Subcutaneous abdominal adipose tissue (tissue), 5 donors: ENCODE data around the gene NTM.

Source experiments
- H3K27ac ChIP-seq: one replicate; pipeline ENCODE4 v1.7.0; 2013; ENCODE audit warnings: low read depth, mild to moderate bottlenecking, inconsistent platforms, low read length, moderate library complexity
- H3K27me3 ChIP-seq, 5 donors: one replicate each; pipeline ENCODE4 v1.7.0; 2013; ENCODE audit warnings: low read length in 5 of 5, inconsistent platforms in 1 of 5; ENCODE audit not compliant: control insufficient read depth in 5 of 5, insufficient read depth in 4 of 5
- H3K36me3 ChIP-seq, 5 donors: one replicate each; pipeline ENCODE4 v1.7.0; 2013; ENCODE audit warnings: low read length in 5 of 5; ENCODE audit not compliant: control insufficient read depth in 5 of 5, insufficient read depth in 5 of 5
- H3K4me1 ChIP-seq, 5 donors: one replicate each; pipeline ENCODE4 v1.7.0; 2013; ENCODE audit warnings: low read length in 5 of 5, mild to moderate bottlenecking in 3 of 5, moderate library complexity in 1 of 5; ENCODE audit not compliant: control insufficient read depth in 5 of 5, insufficient read depth in 5 of 5
- H3K4me3 ChIP-seq, 5 donors: one replicate each; pipeline ENCODE4 v1.7.0; 2013; ENCODE audit warnings: low read length in 5 of 5, low read depth in 1 of 5
- H3K9ac ChIP-seq, 5 donors: one replicate each; pipeline ENCODE4 v1.7.0; 2013; ENCODE audit warnings: low read length in 5 of 5, mild to moderate bottlenecking in 4 of 5, moderate library complexity in 3 of 5
- H3K9me3 ChIP-seq, 5 donors: one replicate each; pipeline ENCODE4 v1.7.0; 2013; ENCODE audit warnings: low read length in 5 of 5; ENCODE audit not compliant: control insufficient read depth in 5 of 5
- donor health status: healthy.
- donor health status: healthy.
- donor health status: healthy.
- donor health status: healthy.
- donor health status: healthy.

NTM gene

GRCh38 chr11:132206993-132207392 is 836.6 kb downstream of the NTM start:
- Histone ChIP-seq H3K27ac (no peak overlapping the region), H3K9ac (no peak overlapping the region), H3K4me1 (no peaks in the 10 kb centered on the region), H3K27me3 (no peaks in the 10 kb centered on the region), H3K4me3 (no peak overlapping the region), H3K9me3 (no peaks in the 10 kb centered on the region), H3K36me3 (no peaks in the 10 kb centered on the region)

DNA sequence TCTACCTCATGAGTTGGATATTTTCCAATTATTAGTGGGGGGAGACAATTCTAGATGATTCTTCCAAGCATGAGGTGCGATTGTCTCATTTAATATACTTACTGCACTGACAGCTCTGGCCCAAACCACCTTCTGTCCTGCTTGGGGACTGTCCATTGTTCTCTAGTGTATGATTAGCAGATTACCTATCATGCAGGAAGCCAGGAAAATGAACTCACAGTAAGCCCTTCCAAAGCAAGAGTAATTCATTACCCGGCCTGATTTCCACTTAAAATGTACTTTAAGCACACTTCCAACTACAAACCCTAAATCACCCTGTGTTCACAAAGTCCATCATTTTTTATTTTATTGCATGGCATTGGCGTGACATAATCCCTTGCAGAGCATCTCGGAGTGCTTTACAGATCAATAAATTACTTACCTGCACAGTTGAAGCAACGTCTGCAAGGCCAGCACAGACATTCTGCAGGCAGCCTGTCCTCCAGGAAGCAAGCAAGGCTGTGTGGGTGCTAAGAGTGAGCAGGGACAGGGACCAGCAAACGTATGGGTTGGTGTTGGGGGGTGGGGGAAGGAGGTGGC is 838.2 kb downstream of the NTM start:
- H3K27ac ChIP-seq: no peak overlapping the region
- H3K4me3 ChIP-seq: no peak overlapping the region
- no peak overlapping the region for H3K9ac ChIP-seq
- H3K27me3 ChIP-seq: no peaks in the 10 kb centered on the region
- no peaks in the 10 kb centered on the region for H3K4me1 ChIP-seq
- H3K36me3 ChIP-seq: no peaks in the 10 kb centered on the region
- no peaks in the 10 kb centered on the region for H3K9me3 ChIP-seq

DNA sequence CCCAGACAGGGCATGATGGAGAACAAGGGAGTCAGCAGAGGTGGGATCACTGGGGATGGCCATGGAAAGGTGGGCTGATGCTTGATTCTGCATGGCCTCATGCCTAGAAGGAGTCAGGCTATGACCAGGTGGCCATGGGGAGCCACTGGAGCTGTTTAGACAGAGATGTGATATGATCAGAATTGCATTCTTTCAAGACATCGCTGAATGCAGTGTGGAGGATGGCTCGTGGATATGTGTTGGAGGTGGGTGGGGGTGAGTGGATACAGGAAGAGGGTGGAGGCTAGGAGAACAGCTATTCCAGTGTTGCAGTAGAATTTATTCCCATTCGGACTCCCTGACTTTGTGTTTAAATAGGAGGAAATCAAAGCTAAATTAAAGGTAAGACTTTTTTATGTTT is 841.1 kb downstream of the NTM start:
- Histone ChIP-seq H3K9ac (no peak overlapping the region), H3K4me3 (no peak overlapping the region), H3K9me3 (no peaks in the 10 kb centered on the region), H3K4me1 (no peaks in the 10 kb centered on the region), H3K27me3 (no peaks in the 10 kb centered on the region), H3K36me3 (no peaks in the 10 kb centered on the region), H3K27ac (no peak overlapping the region)

DNA sequence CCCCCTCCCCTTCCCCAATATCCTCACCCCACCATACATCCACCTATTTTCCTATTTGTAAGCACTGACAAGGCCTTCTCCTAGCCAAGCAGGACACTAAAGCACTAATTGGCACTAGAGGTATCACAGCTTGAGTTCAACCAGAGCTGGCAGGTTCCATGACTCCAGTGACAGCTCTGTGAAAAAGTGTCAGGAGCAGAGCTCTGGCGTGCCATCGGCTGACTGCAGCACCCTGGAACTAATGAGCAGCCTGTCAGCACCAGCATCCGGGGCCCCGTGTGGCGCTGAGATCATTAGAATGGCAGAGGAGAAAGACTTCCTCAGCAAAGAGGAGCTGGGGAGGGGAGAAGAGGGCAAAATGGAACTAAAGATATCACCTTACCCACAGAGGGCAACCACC is 847.4 kb downstream of the NTM start:
- Histone ChIP-seq H3K4me1 (no peaks in the 10 kb centered on the region), H3K36me3 (no peaks in the 10 kb centered on the region), H3K27ac (no peak overlapping the region), H3K9me3 (no peaks in the 10 kb centered on the region), H3K4me3 (no peak overlapping the region), H3K27me3 (no peaks in the 10 kb centered on the region), H3K9ac (no peak overlapping the region)

DNA sequence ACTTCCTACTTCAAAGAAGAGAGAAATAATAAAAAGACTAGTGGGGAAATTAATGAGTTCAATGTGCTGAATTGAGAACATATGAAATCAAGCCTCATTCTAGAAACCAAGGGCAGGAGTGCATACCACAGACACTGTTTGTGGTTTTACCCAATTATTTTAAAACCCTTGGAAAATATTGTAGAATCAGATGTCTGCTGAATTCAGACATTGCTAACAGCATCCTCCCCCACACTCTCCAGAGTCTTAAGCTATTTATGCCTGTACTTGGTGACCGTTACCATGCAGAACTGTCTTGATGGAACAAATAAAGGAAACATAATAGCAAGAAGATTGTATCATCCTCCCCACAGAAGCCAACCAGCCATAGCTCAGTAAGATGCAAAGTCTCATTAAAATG is 850.1 kb downstream of the NTM start:
- Histone ChIP-seq H3K4me1 (no peaks in the 10 kb centered on the region), H3K27ac (no peak overlapping the region)

DNA sequence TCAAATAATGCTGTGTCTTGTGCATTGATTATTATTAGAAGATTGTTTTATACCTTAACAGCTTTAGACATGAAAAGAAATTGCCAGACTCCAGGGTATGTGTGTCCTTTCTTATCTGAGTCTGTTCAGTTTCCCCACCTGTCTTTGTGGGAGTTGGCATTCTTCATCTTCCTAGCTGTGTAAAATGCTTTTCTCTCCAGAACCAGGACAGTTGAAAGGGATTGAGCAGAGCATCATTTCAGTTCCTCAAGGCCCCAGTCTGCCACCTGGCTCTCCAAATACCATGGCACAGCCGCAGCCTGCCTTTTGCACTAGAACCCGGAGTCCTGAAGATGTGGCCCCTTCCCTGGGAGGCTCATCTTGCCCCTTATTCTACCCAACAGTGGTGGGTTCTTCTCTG is 851.9 kb downstream of the NTM start:
- H3K4me1 ChIP-seq: no peaks in the 10 kb centered on the region
- H3K4me3 ChIP-seq: no peak overlapping the region
- H3K27me3 ChIP-seq: no peaks in the 10 kb centered on the region
- no peak overlapping the region for H3K9ac ChIP-seq
- no peak overlapping the region for H3K27ac ChIP-seq
- H3K36me3 ChIP-seq: no peaks in the 10 kb centered on the region
- no peaks in the 10 kb centered on the region for H3K9me3 ChIP-seq

More for the DNA sequence above, 850.1 kb downstream of the NTM start:
- no peaks in the 10 kb centered on the region for H3K9me3 ChIP-seq
- no peak overlapping the region for H3K9ac ChIP-seq
- H3K36me3 ChIP-seq: no peaks in the 10 kb centered on the region
- H3K27me3 ChIP-seq: no peaks in the 10 kb centered on the region
- H3K4me3 ChIP-seq: no peak overlapping the region

DNA sequence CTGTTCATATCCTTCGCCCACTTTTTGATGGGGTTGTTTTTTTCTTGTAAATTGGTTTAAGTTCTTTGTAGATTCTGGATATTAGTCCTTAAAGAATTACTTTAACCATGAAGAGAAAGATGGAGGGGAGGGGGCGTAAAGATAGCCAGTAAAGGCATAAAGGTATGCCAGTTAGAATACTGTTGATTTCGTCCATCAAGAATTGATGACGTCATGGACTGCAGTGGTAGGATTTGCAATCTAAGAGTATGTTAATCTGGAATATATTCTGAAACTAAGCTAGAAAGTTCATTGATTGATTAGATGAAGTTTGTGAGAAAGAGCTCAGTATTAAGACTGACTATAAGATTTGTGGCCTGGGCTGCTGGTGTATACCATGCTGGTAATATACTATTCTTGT is 856.1 kb downstream of the NTM start:
- no peaks in the 10 kb centered on the region for H3K9me3 ChIP-seq
- no peak overlapping the region for H3K27ac ChIP-seq
- peaks cover 0 to 1% (median 0%) of the 10 kb centered on the region in 5 donors for H3K4me1 ChIP-seq
- H3K36me3 ChIP-seq: no peaks in the 10 kb centered on the region
- H3K27me3 ChIP-seq: no peaks in the 10 kb centered on the region
- no peak overlapping the region for H3K9ac ChIP-seq
- H3K4me3 ChIP-seq: no peak overlapping the region

DNA sequence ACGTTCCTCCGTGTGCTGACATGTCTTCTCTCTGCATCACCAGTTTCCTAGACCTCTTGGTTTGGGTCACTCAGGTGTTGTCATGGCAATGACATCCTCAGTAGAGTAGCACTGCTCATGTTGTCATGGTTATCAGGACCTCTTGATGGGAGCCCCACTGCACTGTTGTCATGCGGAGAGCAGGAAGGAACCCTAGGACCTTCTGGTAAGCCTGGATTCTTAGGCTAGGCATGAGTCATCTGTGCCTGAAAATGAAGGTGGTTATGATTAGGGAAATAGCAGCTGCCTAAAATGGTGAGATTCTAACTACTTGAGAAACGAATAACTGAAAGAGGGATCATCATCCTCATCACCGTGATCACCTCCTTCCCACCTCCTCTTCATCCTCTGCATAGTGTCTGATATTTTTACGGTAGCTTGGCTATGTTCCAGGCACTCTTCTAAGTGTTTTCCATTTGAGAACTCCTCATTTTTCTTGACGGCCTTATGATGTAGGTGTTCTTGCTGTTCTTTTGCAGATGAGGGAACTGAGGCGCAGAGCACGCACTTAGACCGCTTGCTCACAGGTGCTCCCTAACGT is 858.4 kb downstream of the NTM start:
- Histone ChIP-seq H3K4me1 (peaks cover 0 to 10% (median 9%) of the 10 kb centered on the region in 5 donors), H3K36me3 (no peaks in the 10 kb centered on the region), H3K9ac (no peak overlapping the region), H3K9me3 (no peaks in the 10 kb centered on the region), H3K4me3 (no peak overlapping the region), H3K27ac (no peak overlapping the region), H3K27me3 (no peaks in the 10 kb centered on the region)

DNA sequence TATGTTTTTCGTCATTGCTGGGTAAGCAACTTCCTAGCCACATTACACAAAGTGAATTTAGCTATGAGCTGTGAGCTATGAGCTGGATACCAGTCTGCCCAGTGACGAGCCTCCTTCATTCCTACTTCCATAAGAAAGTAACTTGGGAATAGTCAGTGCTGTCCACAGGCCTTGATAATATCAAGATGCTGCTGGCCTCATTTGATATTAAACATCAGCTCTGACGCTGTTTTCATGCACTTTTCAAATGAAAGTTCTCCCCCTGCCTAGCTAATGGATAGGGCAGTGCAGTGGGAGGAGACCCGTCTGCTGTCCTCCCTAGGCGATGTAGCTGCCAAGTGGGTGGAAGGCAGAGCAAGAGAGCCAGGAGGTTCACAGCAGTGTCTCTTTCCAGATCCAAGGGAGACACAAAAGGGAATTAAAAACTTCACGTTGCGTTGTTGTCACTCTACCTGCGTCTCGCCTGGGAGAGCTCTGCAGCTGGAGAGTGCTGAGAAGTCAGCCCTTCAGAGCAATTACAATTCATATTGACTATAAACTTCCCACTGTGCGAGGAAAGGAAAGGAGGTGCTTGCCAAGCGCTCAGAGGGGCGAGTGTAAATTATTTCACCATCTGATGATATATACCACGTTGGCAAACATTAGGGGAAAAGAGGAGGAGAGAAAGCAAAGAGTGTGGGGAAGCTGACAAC is 861.4 kb downstream of the NTM start:
- H3K9ac ChIP-seq: peak overlapping the region in 1 of 5 donors; percentile 36
- H3K27me3 ChIP-seq: no peaks in the 10 kb centered on the region
- peaks cover 0 to 10% (median 9%) of the 10 kb centered on the region in 5 donors for H3K4me1 ChIP-seq
- peak overlapping the region in 4 of 5 donors; percentile 26 to 64 (median 41) for H3K4me3 ChIP-seq
- H3K9me3 ChIP-seq: no peaks in the 10 kb centered on the region
- no peaks in the 10 kb centered on the region for H3K36me3 ChIP-seq
- H3K27ac ChIP-seq: no peak overlapping the region

DNA sequence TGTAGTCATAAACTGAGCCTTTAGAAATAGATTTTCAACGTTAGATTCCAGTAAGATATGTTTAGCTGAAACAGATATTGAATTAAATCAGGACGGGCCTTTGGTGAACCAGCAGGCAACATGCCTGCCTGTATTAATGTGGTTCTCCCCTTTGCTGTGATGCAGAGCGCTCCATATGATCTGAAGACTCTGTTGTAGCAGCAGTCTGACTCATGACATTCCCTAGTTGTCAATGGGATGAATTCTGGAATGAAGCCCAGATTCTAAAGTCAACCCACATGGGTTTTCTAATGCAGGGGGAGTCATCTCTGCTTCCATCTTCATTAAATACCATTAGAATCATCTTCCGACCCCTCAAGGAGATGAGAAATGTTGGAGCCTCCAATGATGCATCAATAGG is 864.5 kb downstream of the NTM start:
- no peak overlapping the region for H3K4me3 ChIP-seq
- no peaks in the 10 kb centered on the region for H3K9me3 ChIP-seq
- H3K27ac ChIP-seq: no peak overlapping the region
- H3K27me3 ChIP-seq: no peaks in the 10 kb centered on the region
- no peak overlapping the region for H3K9ac ChIP-seq
- no peaks in the 10 kb centered on the region for H3K36me3 ChIP-seq
- H3K4me1 ChIP-seq: peaks cover 0 to 10% (median 9%) of the 10 kb centered on the region in 5 donors
